Measurements from ENCODE around the gene BRPF1.

The BRPF1 gene

DNA sequence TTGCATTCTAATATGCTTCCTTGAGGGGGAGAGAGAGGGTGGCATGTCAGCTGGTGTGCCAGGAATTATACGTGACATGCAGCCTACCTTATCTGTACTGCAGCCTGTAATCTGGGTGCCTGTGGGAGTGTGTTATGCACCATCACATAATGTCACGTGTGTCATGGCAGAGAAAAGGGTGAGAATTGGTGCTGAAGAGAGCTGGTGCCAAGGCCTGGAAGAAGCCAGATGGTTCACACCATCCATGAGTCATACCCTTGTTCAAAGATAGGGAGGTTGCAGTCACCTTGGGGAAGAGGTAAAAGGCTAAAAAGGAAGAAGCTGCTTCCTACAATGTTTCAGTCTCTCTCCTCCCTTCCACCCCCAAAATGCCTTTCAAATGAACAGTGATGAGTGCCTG is 5.3 kb downstream of the BRPF1 start:
- DNase-seq = no peak

DNA sequence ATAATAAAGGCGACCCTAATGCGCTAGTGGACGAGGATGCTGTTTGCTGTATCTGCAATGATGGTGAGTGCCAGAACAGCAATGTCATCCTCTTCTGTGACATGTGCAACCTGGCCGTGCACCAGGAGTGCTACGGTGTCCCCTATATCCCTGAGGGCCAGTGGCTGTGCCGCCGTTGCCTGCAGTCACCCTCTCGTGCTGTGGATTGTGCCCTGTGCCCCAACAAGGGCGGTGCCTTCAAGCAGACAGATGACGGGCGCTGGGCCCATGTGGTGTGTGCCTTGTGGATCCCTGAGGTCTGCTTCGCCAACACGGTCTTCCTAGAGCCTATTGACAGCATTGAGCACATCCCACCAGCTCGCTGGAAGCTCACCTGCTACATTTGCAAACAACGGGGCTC is 7.6 kb downstream of the BRPF1 start:
- no peak for DNase-seq

DNA sequence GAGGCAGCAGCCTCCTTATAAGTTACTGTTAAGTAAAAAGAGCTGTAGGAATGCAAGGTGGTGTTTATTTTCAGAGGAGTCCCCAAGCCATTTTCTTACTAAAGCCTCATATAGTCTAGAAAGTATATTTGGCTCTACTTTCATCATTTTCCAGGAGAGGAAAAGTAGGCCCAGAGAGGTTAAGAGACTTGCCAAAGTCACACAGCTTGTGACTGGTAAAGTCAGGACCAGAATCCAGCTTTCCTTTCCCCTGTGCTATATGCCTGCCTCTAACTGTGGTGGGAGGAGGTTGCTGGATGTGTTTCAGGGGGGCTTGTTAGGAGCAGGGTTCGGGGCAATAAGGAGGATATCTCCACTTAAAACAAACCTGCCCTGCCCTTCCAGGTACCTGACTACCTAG is 11.0 kb downstream of the BRPF1 start:
- DNase-seq = no peak

DNA sequence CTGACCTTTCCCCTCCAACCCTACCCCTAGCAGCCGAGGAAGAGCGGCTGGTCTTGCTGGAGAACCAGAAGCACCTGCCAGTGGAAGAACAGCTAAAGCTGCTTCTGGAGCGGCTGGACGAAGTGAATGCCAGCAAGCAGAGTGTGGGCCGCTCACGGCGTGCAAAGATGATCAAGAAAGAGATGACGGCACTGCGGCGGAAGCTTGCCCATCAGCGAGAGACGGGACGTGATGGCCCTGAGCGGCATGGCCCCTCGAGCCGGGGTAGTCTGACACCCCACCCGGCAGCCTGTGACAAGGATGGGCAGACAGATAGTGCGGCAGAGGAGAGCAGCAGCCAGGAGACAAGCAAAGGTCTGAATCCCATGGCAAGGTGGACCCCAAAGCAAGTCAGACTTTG is 12.0 kb downstream of the BRPF1 start:
- DNase-seq = no peak

DNA sequence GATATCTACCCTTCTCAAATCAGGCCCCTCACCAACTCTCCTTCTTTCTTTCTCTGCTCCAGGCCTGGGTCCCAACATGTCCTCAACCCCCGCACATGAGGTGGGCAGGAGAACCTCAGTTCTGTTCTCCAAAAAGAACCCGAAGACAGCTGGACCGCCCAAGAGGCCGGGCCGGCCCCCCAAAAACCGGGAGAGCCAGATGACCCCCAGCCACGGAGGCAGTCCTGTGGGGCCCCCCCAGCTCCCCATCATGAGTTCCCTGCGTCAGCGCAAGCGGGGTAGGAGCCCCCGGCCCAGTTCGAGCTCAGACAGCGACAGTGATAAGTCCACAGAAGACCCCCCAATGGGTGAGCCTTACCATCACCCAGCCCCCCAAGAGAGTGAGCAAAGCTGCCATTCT is 12.6 kb downstream of the BRPF1 start:
- no peak for DNase-seq

DNA sequence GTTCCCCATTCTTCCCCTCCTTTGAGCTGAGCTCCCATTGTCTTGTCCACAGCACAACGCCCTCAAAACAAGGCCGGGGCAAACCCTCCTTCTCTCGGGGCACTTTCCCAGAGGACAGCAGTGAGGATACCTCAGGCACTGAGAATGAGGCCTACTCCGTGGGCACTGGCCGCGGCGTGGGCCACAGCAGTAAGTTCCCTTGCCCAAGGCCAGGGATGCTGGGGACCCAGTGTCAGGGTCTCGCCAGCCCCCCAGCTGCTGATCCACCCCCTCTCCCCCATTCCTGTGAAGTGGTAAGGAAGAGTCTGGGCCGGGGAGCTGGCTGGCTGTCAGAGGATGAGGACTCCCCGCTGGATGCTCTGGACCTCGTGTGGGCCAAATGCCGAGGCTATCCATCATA is 14.0 kb downstream of the BRPF1 start:
- DNase-seq = no peak

DNA sequence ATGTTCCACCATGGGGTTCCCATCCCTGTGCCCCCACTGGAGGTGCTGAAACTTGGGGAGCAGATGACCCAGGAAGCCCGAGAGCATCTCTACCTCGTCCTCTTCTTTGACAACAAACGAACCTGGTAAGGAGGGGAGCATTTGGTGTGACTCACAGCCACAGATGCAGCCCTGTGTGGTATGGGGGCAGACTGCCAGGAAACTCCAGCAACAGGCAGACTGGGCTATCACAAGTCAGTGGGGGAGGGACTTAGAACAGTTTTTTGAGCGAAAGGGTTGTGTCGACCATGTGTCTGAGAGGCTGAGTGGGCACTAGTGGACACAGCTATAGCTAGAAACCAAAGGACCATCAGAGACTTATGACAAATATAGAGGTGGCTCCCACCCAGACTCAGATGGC is 14.8 kb downstream of the BRPF1 start:
- DNase-seq = no peak

DNA sequence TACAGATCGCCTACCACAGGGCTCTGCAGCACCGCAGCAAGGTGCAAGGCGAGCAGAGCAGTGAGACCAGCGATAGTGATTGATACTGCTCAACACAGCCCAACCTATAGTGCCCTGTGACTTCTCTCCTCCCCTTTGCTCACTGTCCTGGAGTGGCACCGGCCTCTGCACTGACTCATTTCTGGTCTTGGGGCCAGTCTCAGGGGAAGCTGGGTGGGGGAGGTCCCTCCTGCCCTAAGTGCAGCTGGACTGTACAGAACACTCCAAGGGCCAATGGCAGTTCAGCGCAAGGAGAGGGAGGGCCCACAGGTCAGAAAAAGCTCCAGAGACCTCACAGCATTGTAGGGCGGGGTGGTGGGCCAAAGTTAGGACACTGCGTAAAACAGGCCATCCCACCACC is 15.7 kb downstream of the BRPF1 start:
- peak; percentile 50 to 72 (median 62) for DNase-seq

DNA sequence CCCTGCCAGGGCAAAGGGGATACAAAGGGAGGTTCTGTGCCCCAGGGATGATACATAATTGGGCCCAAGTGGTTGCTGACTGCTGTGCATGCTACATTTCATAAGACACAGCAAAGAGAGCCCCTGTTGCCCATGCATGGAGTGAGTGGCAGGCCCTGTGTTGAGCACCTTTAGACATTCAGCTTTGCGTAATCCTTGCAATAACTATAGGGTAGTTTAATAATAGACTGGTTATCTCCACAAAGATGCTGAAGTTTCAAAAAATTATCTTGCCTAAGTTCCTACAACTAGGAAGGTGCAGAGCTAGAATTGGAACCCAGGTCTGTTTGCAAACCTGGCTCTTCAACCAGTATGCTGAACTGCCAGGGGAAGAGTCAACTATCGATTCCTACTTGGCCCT is 16.5 kb downstream of the BRPF1 start:
- DNase-seq = no peak

DNA sequence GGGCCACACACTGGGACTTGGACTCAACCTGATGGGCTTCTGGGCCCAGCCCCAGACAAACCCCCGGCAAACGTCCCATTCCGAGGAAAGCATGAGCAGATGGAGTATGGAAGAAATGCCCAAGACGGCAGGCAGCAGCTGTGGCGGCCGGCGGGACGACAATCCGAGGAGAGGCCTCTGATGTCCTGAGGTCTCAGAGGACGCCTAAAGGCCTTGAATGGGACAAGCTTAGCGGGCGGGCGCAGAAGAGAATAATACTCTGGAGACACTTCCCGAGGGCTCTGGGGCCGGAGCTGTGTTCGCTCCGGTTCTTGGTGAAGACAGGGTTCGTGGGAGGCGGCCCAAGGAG is 17.7 kb downstream of the BRPF1 start:
- DNase-seq = no peak

DNA sequence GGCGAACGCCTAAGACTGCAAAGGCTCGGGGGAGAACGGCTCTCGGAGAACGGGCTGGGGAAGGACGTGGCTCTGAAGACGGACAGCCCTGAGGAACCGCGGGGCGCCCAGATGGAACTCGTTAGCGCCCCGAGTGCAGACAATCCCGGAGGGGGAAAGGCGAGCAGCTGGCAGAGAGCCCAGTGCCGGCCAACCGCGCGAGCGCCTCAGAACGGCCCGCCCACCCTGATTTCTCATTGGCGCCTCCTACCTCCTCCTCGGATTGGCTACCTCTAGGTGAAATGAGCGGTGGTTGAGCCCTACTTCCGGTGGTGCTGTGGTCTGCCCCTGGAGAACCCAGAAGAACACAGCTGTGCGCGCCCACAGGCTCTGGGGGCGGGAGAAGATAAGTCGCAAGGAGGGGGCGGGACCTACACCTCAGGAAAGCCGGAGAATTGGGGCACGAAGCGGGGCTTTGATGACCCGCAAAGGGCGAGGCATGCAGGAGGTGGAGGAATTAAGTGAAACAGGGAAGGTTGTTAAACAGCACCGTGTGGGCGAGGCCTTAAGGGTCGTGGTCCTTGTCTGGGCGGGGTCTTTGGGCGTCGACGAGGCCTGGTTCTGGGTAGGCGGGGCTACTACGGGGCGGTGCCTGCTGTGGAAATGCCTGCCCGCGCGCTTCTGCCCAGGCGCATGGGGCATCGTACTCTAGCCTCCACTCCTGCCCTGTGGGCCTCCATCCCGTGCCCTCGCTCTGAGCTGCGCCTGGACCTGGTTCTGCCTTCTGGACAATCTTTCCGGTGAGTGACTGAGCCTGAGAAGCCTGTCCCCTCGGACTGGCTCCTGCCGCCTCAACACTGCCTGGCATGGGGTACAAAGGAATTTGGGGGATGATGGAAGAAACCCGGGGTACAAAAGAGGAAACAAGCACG is 18.4 kb downstream of the BRPF1 start, which contains the start of gene OGG1:
TSS of gene OGG1 (plus strand) at position 308 of the 911 bp plus-strand sequence. CDS start at position 643, 335 bp downstream.
- DNase-seq = peak; percentile 98 to 99 (median 99)

DNA sequence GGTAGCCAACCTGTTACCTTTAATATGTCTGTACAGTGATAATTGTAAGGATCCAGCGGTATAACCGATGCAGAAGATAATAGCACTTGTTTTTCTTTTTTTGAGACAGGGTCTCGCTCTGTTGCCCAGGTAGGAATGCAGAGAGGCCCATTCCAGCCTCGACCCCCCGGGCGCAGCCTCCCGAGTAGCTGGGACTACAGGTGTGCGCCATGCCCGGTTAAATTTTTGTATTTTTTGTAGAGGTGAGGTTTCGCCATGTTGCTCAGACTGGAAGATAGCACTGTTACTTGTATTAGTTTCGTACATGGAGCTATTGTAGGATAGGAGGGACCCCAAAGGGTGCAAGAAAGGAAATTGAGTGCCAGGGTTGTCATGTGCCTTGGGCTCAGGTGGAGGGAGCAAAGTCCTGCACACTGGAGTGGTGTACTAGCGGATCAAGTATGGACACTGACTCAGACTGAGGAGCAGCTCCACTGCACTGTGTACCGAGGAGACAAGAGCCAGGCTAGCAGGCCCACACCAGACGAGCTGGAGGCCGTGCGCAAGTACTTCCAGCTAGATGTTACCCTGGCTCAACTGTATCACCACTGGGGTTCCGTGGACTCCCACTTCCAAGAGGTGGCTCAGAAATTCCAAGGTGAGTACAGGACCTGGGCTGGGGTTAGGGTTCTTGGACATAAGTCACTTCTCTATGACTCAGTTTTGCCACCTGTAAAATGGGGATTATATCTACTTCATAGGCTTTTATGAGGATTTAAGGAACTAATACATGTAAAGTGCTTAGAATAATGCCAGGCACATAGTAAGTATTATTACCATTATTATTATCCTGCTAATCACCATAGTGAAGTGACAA is 19.2 kb downstream of the BRPF1 start:
- DNase-seq = peak in 1 of 4 experiments; percentile 12

DNA sequence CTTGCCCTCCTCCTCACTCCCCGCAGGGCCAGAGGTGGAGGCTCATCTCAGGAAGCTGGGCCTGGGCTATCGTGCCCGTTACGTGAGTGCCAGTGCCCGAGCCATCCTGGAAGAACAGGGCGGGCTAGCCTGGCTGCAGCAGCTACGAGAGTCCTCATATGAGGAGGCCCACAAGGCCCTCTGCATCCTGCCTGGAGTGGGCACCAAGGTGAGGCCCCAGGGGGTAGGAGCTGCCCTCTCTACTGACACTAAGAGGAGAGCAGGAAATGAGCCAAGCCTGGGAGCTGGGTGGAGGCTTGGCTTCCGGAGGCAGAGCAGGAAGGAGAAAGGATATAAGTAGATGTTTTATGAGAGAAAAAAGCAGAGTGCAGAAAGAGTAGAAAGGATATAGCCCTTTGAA is 23.1 kb downstream of the BRPF1 start:
- peak in 1 of 4 experiments; percentile 29 for DNase-seq

DNA sequence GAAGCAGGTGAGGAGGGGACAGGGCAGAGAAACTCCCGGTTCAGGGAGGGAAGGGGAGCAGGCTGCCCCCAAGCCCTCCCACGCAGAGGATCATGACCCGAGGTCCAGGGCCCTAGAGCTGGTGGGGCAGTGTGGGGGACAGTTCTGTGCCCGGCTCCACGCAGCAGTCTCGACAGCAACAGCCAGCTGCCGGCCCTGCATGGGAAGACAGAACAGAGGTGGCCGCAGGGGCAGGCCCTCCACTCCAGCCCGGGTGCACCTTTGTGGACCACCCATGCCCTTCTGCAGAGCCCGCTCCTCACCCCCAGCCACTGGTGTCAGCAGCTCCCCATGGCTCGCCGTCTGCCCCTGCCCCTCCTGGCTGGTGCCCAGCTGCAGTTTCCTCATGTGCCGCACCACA is 25.9 kb downstream of the BRPF1 start:
- no peak for DNase-seq

DNA sequence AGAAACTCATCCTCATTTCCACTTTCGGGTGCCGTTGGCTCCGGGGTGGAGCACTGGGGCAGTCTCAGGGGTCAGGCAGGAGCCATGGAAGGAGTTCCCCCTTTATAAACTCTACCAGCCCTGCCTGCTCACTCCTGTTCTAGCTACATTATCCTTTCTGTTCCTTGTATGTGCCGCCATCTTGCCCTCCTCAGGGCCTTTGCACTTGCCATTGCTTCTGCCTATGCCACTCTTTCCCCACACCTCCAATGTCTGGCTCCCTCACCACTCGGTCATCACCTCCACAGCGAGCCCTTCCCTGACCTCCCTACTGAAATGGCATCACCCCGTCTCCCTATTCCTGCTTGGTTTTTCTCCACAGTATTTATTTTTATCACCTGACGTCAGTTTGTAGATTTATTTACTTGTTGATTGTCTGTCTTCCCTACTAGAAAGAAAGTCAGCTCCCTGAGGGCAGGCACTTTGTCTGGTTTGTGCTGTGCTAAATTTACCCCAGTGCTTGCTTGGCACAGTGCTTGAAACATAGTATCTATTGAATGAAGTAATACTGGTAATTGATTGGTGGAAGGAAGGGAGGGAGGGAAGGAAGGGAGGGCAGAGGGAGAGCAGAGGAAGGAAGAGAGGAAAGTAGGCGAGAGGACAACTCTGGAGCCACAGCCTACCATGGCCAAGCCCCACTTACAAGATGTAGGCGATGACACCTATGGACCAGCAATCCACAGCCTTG is 29.4 kb downstream of the BRPF1 start:
- no peak for DNase-seq

DNA sequence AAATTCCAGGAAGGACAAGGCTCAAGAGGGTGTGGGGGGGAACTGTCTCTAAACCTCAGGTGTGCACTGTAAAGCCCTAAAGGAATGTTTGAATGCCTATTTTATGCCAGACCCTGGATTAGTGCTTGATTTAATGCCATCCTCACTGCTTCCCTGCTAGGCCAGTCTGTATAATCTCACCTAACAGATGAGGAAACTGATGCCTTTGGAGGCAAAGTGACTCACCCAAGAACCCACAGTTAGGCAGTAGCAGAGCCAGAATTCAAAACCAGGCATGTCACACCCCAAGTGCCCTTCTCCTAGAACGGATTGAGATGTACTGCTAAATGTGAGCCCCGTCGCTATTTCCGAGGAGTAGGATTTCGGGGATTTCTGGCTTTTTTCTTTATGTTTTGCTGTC is 30.4 kb downstream of the BRPF1 start:
- DNase-seq = no peak

DNA sequence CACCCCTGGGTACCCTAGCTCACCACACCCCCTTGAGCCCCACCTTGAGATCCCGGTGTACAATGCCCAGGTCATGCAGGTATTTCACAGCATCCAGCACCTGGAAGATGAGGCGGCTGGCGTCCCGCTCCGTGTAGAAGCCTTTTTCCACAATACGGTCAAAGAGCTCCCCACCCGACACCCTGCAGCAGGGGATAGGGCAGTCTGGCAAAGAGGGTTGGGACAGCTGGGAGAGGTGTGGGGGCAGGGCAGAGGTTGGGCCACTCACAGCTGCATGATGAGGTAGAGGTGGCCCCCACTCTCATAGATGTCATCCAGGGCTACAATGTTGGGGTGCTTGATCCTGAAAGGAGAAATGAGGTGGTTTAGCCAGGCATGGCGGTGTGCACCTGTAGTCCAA is 31.3 kb downstream of the BRPF1 start:
- no peak for DNase-seq

DNA sequence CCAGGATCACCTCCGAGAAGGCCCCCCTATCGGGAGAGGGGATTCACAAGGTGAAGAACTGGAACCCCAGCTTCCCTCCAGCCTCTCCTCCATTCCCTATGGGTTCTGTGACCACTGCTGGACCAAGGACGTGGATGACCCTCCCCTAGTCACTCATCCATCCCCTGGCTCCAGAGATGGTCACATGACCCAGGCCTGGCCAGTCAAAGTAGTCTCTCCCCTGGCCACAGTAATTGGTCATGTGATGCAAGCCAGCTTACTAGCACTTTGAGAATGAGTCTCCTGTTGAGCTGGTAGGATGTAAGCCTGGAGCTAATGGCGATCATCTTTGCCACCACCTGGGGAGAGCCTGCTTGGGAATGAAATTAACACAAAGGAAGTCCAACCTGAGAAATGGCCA is 34.3 kb downstream of the BRPF1 start:
- no peak for DNase-seq

DNA sequence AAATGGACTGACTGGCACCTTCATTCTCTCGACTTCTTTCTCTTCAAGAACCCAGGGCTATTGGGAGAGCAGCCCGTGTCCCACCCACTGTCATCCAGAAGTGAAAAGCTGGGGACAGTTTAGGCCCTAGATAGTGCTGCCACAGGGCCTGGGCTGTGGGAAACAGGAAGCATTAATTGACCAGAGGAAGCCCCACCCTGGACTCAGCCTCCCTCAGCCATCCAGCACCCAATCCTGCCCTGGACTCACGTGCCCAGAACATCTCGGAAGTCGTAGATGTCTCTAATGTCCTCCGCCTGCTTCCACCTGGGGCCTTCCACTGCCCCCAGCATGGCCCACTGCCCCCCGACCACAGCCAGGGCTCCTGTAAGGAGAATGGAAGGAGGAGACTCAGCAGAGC is 35.9 kb downstream of the BRPF1 start:
- peak; percentile 58 to 76 (median 71) for DNase-seq

DNA sequence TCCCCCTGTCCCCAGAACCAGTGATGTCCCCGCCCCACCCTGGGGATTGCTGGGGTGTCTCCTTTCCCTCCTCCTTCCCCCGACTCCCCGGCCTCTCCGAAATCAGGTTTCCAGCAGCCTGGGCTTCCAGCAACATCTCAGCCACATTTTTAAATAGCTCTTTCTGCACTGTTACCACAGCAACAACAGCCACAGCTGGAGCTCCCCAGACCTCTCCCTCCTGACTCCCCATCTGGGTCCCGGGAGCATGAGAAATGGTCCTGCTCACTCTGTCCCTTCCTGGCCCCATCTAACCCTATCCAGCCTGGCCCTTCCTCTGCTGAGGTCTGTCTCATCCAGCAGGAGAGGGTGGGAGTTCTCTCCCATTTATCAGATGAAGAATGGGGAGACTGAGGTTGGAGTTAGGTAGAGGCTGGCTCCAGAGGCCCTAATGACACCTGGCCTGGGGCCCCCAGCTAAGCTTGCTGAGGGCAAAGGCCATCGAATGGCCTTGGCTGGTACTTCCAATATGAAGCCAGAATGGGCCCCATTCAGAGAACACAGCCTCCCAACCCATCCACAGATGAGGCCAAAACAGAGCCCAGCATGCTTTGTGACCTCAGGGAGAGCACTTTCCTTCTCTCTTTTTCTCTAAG is 36.7 kb downstream of the BRPF1 start:
- DNase-seq = no peak

DNA sequence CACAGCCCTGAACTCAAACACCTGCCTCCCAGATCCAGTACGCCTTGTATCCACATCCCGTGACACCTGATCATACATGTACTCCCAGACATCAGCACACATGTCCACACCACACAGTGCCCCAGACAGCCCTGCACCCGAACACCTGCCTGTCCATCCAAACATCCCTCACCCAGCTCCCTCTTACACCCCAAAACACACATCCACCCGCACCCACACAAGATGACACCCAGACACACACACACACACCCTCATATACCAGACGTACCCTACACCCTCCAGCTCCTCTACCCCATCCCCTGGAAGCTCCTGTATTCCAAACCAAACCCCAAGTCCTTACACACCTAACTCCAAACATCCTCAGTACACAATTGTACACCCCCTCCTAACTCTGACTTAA is 37.5 kb downstream of the BRPF1 start:
- no peak for DNase-seq

Measured in suppressor macrophage (primary cell).